Measurements from ENCODE around the gene EXOC6.

DNA sequence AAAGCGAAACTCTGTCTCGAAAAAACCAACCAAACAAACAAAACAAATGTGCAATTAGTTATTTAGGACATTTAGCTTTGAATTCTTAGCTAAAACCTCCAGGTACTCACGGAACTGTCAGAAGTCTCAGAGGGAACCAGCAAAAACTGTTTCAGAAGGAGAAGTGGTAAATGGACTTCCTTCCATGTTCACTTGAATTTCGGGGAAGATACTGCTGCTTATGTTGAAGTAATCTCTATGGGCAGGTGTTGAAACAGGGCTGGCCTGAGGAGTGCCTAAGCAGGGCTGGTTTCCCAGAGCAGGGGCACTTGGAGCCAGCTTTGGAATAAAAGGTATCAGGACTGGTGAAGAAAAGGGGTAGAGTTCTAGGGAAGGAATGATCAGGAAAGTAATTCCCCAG is 2.4 kb upstream of the EXOC6 start:
- TF ChIP-seq, protein P1, sequence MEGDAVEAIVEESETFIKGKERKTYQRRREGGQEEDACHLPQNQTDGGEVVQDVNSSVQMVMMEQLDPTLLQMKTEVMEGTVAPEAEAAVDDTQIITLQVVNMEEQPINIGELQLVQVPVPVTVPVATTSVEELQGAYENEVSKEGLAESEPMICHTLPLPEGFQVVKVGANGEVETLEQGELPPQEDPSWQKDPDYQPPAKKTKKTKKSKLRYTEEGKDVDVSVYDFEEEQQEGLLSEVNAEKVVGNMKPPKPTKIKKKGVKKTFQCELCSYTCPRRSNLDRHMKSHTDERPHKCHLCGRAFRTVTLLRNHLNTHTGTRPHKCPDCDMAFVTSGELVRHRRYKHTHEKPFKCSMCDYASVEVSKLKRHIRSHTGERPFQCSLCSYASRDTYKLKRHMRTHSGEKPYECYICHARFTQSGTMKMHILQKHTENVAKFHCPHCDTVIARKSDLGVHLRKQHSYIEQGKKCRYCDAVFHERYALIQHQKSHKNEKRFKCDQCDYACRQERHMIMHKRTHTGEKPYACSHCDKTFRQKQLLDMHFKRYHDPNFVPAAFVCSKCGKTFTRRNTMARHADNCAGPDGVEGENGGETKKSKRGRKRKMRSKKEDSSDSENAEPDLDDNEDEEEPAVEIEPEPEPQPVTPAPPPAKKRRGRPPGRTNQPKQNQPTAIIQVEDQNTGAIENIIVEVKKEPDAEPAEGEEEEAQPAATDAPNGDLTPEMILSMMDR (IDR thresholded peaks at IDR 0.05): no peak
- no peak for TF ChIP-seq EP300 (IDR thresholded peaks at IDR 0.05)
